22Rv1 (cell line): ENCODE measurements around the gene GNAS.

Experiments used
- H3K27ac ChIP-seq: fragments of 450-650 bp; 2 replicates; pipeline ENCODE4 v1.5.1; 2017
- CTCF ChIP-seq: fragments of 450-650 bp; IDR thresholded peaks from 2 replicates; pipeline ENCODE4 v1.5.1; 2017; ENCODE audit warnings: mild to moderate bottlenecking
- ZFX ChIP-seq: fragments of 450-650 bp; IDR thresholded peaks from 2 replicates; pipeline ENCODE4 v1.6.1; 2017; ENCODE audit warnings: antibody characterized with exemption, borderline replicate concordance

GNAS gene

GRCh38 chr20:58839474-58839874 lies 13.0 kb upstream of the GNAS start:
- H3K27ac ChIP-seq: no peak overlapping the region
- TF ChIP-seq ZFX (no peak), CTCF (peak; percentile 75)

GRCh38 chr20:58839991-58840747 lies 12.3 kb upstream of the GNAS start:
- no peak overlapping the region for H3K27ac ChIP-seq
- TF ChIP-seq ZFX (no peak), CTCF (no peak)

GRCh38 chr20:58840816-58841538 lies 11.5 kb upstream of the GNAS start:
- no peak for TF ChIP-seq ZFX
- TF ChIP-seq CTCF: no peak
- H3K27ac ChIP-seq: no peak overlapping the region

GRCh38 chr20:58841539-58842264 lies 10.8 kb upstream of the GNAS start:
- TF ChIP-seq ZFX: no peak
- TF ChIP-seq CTCF: no peak
- H3K27ac ChIP-seq: no peak overlapping the region

- no peak overlapping the region for H3K27ac ChIP-seq
- no peak for TF ChIP-seq CTCF
- no peak for TF ChIP-seq ZFX
These were observed 10.2 kb upstream of the GNAS start for GRCh38 chr20:58842276-58842675.

- H3K27ac ChIP-seq: no peak overlapping the region
- TF ChIP-seq ZFX (no peak), CTCF (no peak)
These were observed 9.4 kb upstream of the GNAS start for GRCh38 chr20:58843128-58843556.

GRCh38 chr20:58845706-58846105 lies 6.8 kb upstream of the GNAS start:
- H3K27ac ChIP-seq: no peak overlapping the region
- TF ChIP-seq CTCF: no peak
- no peak for TF ChIP-seq ZFX
